Tibial nerve (tissue), 4 donors: ENCODE data around the gene OR10G7.

Experiments used
- CTCF ChIP-seq, 5 experiments: fragments of 200-600 bp in 3 of 5; fragments of 450-650 bp in 2 of 5; sonication (generic) in 3 of 5; IDR thresholded peaks; one replicate each; pipeline ENCODE4 v1.5.1; 2016 to 2019; ENCODE audit warnings: antibody characterized with exemption in 5 of 5, mild to moderate bottlenecking in 3 of 5, moderate library complexity in 2 of 5
- EP300 ChIP-seq, 2 donors: sonication (generic); formaldehyde crosslinking; IDR thresholded peaks; one replicate each; pipeline ENCODE4 v1.6.1; 2017; ENCODE audit warnings: antibody characterized with exemption in 2 of 2, mild to moderate bottlenecking in 1 of 2
- POLR2A ChIP-seq, 2 donors: fragments of 450-650 bp; IDR thresholded peaks; one replicate each; pipeline ENCODE4 v1.6.1; 2017; ENCODE audit warnings: antibody characterized with exemption in 2 of 2, mild to moderate bottlenecking in 2 of 2, moderate library complexity in 2 of 2

- TF ChIP-seq CTCF (IDR thresholded peaks at IDR 0.05), result no peak
- no peak for TF ChIP-seq POLR2A (IDR thresholded peaks at IDR 0.05)
- no peak for TF ChIP-seq EP300 (IDR thresholded peaks at IDR 0.05)
These were observed 14.6 kb downstream of the OR10G7 start, which contains the start of gene OR10G8 for GRCh38 chr11:124026498-124026897.
